GM18526 (cell line): ENCODE measurements around the gene GPC3.

Source experiments
- POLR2A ChIP-seq: IDR thresholded peaks from 3 replicates; pipeline ENCODE4 v1.6.1; 2011; ENCODE audit not compliant: insufficient read length; ENCODE audit errors: extremely low read depth

GPC3 gene

DNA sequence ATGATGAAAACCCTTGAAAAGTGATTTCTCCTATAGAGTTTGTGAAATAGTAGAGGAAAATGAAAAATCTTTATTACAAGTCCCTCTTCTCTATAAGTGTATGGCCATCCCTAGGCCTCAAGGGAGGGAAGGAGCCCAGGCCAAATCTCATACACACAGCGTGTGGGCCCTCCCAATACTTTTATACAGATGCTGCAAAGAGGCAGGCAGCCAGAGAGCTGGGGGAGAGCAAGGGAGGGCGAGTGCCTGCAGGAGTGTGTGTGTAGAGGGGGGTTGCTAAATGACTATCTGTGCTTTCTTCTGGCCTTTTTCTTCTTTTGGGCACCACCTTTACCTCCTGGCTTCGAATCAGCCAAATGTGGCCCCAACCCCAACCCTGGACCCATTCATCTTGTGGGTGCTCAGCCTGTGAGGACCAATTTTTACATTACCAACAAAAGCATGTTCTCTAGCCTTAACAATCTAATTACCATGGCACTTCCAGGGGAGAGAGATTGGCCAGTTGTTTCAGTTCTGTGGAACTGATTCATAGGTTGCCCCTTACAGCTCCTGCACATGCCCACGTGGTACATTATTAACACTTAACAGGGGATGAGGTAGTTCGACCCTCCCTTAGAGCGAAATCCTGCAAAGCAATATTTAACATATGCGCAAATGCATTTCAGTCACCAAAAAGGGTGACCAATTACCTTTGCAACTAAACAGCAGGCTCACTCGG, 2.0 kb downstream of the GPC3 start:
- TF ChIP-seq POLR2A = no peak

DNA sequence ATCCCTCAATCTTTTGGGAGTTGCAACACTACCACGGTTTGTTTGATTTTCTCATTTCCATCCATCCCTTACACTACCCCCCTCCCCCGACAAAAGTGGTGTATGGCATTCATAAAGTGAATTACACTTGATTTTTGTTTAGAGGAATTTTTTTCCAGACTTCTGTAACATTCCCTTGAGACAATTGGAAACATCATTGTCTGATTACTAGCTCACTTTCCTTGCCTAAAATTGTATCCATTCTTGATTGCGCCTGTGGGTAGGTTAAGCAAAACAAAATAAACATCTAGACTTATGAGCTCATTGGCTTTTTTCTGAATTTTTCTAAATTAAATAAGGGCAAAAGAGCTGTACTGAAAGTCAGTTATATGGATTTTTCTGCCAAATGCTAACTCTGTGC, 3.5 kb downstream of the GPC3 start:
- no peak for TF ChIP-seq POLR2A

DNA sequence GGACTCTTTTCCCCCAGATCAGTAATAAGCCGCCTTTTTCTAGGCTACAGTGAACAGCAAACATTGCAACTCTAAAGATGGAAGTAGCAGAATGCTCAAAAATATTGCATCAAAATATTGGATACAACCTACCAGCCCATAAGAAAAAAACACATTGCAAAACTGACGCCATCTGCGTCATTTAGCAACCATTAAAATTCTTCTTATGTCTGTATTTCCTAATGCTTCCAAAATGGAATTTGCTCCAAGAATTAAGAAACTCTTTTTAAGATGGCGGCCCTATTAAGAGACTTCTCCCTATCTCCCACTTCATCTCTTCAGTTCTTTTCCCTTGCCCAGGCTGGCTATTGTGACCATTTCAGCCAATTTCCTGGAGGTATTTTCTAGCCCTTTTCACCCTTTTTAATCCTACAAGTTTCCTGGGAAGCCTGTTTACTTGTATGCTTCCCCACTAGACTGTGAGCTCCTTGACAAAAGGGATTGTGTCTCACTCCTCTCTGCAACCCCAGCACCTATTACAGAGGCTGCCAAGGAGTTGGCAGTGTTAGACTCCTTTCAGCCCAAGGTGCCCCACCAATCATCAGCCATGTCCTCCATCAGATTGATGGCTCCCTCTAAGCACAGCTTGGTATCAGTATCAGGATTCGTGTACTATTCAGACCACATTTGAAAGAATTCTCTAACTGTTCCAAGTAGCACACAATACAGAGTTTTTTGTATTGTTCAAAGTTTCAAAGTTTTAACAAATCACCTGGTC, 4.4 kb downstream of the GPC3 start:
- TF ChIP-seq POLR2A = no peak

DNA sequence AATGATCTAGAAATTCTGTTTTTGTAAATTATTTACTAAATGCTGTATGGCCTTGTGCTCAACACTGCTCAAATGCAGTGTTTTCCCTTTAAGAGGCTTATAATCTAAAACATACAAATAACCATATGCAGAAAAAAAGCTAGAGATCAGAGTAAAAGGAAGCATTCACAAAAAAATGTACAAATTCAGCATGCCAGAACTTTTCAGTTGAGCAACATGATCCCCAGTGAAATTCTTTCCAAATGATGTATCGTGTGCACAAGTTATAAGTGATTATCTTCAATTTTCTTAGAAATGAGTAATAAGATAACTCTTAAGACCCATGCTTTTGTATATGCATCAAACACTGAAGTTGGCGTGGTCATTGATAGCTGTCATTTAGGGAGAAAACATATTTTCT, 5.0 kb downstream of the GPC3 start:
- no peak for TF ChIP-seq POLR2A

DNA sequence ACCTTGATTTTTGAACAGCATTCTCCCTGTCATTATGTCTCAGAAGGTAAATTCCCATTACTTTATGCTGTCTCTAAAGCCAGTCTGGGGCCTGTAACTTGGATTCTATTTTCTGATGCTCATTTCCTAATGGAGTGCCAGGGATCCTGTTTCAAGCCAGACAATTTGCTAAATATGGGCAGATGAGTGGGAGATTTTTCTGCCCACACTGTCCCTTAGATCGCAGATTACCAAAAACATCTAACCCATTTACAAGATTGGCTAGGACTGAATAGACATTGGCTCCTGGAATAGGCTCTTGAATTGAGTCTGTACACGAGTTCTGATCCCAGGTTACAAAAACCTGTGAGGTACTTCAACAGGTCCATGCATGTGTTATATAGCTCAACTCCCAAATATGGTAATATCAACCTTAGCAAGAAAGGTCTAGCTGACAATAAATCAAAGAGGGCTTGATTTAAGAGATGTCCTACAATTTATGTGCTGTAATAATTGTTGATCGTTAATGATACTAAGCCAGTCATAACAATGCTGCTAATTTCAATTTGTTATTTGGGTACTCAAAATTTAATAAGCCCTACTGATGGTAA, 5.7 kb downstream of the GPC3 start:
- TF ChIP-seq POLR2A = no peak

DNA sequence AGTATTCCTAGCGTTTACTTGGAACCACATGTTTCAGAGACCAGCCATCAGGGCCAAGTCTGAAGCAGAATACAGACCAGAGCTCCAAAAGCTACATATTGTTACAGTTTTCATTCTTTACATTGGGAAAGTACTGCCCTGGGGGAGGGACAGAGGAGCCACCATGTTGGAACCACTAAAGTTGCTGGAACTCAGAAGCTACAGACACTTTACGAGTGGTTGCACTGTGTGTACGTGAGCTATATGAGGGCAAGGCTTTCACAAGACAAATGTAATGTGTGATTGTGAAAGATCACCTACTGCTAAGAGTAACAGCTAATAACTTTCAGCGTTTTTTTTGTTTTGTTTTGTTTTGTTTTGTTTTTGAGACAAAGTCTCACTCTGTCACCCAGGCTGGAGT, 11.7 kb downstream of the GPC3 start:
- TF ChIP-seq POLR2A = no peak

DNA sequence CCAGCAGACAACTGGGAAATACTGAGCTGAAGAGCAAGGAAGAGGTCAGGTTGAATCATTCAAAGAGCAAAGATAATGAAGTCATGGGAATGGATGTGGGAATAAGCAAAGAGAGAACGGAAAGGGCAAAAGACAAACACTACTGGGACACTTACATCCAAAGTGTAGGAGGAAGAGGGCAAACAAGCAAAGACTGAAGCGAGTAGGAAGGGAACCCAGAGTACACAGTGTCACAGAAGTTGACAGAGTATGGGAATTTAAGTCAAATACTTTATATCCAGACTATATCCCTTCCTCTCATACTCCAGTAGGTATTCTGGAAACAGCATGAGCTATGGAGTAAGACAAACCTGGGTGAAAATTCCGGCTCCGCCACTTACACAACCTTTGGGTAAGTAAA, 12.5 kb downstream of the GPC3 start:
- TF ChIP-seq POLR2A = no peak

DNA sequence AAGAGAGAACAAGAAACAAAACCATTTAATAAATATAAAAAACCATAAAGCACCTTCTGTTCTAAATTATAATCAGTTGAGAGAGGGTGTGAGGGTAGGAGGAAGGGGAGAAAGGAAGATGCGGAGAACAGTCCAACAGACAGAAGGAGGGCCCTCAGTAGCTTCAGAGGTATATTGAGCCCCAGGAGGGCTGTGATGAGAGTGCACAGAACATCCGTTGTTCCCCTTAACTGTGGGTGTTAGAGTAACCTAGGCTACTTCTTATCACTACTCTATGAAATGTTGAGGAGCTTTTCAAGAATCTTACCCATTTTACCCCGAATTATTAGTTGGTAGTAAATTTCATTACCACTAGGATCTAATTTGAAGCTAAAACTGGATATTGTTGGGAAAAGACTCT, 13.8 kb downstream of the GPC3 start:
- TF ChIP-seq POLR2A = no peak

DNA sequence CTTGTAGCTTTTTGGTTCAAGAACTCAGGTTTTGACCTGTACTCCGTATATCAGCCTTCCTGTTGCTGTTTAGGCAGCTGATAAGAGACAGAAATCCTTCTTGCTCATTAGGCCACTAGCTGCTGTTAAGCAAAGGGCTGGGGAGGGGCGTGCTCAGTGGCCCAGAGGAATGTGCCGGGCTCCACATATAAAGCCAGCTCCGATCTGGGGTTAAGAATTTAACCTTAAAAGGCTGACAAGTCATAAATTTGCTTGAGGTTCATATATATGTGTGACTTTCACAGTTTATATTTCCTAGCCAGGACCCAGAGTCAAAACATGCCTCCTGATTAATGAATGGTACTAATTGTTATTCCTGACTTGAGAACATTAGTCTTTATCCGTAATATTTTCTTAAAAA, 15.3 kb downstream of the GPC3 start:
- TF ChIP-seq POLR2A = no peak

DNA sequence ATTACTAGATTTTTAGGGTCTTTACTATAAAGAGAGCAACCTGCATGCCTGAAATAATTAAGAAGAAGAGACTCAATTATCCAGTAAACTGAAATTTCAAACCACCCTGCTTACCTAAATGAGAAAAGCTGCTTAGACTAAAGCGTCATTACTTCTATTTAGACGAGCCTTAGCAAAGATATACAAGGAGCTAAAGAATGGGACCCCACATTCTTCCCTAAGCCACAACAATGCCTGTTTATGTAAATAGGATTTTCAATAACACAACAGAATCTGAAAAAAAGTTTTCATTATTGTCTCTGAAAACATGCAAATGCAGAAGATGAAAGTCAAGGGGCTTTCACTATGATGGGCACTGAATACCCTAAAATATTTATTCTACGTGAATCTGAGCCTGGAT, 16.2 kb downstream of the GPC3 start:
- TF ChIP-seq POLR2A = no peak

DNA sequence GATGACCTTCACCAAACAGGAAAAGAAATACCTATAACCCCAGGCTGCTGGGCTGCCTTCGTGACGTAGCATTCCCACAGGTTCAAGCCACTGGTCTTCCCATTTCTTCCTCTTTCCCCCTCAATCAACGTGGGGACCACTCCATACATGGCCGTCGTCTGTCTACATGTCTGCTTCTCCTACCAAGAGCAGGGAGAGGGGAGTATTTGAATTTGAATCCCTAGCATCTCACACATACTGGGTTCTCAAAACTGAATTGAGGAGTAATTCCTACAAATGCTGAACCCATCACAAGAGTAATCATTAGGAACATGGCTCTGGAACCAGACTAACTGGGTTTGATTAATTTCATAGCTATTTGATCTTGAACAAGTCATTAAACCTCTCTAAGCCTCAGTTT, 17.3 kb downstream of the GPC3 start:
- TF ChIP-seq POLR2A = no peak

DNA sequence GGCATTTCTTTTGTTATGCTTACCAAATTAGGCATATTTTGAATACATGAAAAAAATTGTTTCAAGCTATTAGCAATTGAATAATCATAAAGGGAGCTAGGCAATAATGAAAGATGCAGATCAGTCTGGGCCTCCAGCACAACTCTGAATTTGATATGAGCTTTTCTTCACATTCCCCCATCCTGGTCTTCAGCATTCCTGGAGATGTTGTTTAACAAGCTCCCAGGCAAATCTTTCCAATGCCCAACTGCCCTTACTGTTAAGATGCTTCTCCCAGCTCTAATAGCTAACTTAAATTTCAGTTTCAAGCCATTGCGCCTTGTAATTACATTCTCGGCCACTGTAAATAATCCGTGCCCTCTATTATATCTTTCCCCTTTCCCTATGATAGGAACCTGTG, 19.2 kb downstream of the GPC3 start:
- TF ChIP-seq POLR2A = no peak

DNA sequence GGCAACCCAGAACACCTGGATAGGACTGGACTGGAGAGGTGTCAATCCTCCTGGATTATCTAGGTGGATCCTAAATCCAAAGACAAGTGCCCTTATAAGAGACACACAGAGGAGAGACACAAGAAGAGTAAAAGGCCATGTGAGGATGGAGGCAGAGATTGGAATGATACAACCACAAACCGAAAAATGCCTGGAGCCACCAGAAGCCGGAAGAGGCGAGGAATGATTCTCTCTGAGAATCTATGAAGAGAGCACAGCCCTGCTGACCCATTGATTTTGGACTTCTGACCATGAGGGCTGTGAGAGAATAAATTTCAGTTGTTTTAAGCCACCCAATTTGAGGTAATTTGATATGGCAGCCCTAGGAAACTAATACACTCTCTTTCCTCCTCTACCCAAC, 20.1 kb downstream of the GPC3 start:
- no peak for TF ChIP-seq POLR2A

DNA sequence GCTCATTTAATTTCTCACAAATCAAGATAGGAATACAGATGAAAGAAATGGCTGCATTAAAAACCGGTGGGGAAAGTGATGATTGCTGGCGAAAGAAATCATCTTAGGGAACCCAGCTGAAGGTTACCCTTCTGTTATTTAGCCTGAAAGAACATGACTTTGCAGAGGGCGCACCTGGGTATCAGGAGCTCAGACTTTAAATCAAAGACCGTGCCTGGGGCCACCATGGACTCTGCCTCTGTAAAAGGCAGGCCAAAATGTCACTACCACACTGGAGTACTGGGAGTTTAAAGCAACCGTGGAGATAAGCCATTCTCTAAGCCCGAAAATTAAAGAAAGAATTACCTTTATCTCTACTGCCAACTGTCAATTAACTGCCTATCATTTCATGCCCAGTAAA, 24.3 kb downstream of the GPC3 start:
- no peak for TF ChIP-seq POLR2A

DNA sequence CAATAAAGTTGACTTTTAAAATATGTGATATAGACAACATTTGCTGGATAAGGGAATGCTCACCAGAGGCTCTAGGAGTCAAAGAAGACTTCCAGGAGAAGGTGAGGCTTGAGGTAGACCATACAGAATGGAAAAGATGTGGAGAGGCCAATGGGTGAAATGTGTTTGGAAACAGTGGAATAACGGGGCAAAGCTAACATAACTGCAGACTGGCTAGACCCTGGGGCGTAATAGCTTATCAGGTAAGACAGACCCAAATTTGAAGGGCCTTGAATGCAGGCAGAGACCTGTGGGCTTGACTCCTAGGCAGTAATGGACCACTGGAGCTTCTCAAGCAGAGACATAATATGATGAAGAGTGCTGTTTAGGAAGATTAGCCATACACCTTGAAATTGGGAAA, 25.4 kb downstream of the GPC3 start:
- TF ChIP-seq POLR2A = no peak

DNA sequence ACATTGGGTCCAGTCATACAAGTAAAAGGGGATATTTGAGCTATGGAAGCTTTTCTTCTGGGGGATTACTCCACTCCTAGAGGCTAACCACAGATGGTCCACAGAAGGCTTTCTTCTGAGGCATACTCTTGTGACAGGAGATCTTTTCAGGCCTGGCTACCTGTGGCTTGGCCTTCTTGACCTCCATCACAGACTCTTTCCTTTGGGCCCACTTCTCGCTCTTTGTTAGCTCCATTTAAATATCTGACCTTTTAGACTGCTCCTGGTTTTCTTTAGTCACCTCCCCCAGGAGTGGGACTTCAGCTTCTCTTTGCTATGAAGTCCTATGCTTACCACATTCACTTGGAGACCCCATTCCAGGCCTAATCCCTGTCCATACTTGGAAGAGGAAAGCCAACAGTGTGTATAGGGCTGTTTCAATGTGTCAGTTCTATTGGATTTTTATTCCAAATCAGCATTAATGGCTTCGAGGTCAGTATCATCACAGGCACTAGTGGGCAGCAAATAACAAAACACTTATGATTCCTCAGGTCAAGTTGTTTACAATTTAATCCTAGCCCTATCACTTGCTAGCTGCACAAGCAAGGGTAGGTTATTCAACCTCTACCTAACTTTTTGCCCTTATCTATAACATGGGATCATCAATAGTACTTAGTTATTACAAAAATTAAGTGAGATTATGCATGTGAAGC, 26.3 kb downstream of the GPC3 start:
- no peak for TF ChIP-seq POLR2A

DNA sequence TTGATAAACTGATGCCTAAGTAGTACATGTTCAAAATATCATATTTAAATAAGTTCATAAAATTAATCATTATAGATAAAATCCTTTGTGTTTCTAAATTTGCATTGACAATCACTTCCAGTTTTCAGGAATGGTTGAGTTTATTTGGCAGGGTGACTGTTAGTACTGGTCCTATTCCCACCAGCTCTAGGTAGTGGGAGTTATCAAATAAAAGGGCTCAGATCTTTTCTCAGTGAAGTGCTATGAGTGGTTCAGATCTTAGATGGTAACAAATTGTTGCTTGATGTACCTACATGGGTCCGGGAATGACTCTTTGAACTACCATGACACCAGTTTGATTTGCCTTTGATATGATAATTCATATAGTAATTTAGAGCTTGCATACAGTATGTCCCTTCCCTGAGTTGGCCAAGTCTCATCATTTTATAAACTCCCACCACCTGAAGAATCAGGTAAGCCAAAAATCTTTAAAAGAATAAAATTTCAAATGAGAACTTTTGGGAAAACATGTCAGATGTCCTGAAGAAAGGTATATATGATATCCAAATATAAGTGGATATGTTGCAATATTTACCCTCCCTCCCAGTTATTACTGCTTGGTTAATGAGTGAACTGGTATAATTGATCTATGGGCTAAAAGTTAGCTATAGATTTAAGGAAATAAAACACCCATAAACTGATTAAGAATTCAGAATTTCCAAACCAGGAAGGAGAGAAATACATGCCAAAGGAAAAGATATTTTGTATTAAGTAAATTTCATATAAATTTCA, 28.6 kb downstream of the GPC3 start:
- no peak for TF ChIP-seq POLR2A
